ENCODE results near the gene CYTH4. TPM values are rescaled to one million over a fixed set of nuclear protein-coding genes. Genes with fewer than 3 reads are reported as not detected.

The CYTH4 gene
- total and polyA plus RNA-seq, 2 donors (not counting 3 experiments of a cell fraction or from before 2014, with no cell fraction given), result 0.06 TPM; not detected in 1

DNA sequence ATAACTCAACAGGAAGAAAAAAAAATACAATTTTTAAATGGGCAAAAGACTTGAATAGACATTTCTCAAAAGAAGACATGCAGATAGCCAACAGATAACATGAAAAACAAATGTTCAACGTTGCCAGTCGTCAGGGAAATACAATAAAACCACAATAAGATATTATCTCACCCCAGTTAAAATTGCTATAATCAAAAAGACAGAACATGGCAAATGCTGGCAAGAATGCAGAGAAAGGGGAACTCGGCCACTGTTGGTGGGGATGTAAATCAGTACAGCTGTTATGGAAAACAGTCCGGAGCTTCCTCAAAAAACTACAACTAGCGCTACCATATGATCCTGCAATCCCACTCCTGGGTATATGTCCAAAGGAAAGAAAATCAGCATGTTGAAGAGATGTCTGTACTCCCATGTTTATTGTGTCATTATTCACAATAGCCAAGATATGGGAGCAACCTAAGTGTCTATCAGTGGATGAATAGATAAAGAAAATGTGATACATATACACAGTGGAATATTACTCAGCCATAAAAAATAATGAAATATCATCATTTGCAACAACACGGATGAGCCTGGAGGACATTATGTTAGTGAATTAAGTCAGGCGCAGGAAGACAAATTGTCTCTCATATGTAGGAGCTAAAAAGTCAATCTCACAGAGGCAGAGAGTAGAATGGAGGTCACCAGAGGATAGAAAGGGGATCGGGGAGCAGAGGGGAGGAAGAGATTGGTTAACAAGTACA, 12.2 kb upstream of the CYTH4 start:
- H3K27ac ChIP-seq (ENCODE audit: insufficient read depth, low read depth, low read length), result no peak overlapping the region
- DNase-seq (ENCODE audit: low read depth, low spot score), result no peak
- H3K4me1 ChIP-seq (ENCODE audit: control insufficient read depth, extremely low read depth, insufficient read depth, low read length), result peaks cover 15% of the 10 kb centered on the region
- TF ChIP-seq, protein P1, sequence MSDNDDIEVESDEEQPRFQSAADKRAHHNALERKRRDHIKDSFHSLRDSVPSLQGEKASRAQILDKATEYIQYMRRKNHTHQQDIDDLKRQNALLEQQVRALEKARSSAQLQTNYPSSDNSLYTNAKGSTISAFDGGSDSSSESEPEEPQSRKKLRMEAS (IDR thresholded peaks at IDR 0.05; ENCODE audit: insufficient read depth, insufficient read length), result no peak
- TF ChIP-seq, protein P2, sequence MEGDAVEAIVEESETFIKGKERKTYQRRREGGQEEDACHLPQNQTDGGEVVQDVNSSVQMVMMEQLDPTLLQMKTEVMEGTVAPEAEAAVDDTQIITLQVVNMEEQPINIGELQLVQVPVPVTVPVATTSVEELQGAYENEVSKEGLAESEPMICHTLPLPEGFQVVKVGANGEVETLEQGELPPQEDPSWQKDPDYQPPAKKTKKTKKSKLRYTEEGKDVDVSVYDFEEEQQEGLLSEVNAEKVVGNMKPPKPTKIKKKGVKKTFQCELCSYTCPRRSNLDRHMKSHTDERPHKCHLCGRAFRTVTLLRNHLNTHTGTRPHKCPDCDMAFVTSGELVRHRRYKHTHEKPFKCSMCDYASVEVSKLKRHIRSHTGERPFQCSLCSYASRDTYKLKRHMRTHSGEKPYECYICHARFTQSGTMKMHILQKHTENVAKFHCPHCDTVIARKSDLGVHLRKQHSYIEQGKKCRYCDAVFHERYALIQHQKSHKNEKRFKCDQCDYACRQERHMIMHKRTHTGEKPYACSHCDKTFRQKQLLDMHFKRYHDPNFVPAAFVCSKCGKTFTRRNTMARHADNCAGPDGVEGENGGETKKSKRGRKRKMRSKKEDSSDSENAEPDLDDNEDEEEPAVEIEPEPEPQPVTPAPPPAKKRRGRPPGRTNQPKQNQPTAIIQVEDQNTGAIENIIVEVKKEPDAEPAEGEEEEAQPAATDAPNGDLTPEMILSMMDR (IDR thresholded peaks at IDR 0.05; ENCODE audit: extremely low read depth in 1 of 2, insufficient read depth in 1 of 2, low read depth in 1 of 2, low read length in 2 of 2), result no peak
- TF ChIP-seq POLR2AphosphoS5 (IDR thresholded peaks at IDR 0.05; ENCODE audit: insufficient read depth, low read depth, low read length) (no peak), GATA2 (IDR thresholded peaks at IDR 0.05; ENCODE audit: insufficient read depth, insufficient read length, low read depth, low read length) (no peak), FOS (IDR thresholded peaks at IDR 0.05; ENCODE audit: borderline replicate concordance, insufficient read depth, low read length) (no peak), MYC (IDR thresholded peaks at IDR 0.05; ENCODE audit: low read depth, low read length) (no peak), POLR2A (IDR thresholded peaks at IDR 0.05; ENCODE audit: low read depth, low read length) (no peak)
- H3K4me2 ChIP-seq (ENCODE audit: insufficient read depth, low read length), result no peak overlapping the region
- no peaks in the 10 kb centered on the region for H3K79me2 ChIP-seq (ENCODE audit: control insufficient read depth, insufficient read depth, low read length)
- no peaks in the 10 kb centered on the region for H3K36me3 ChIP-seq (ENCODE audit: control insufficient read depth in 2 of 2, extremely low read depth in 1 of 2, insufficient read depth in 2 of 2, low read length in 2 of 2)
- no peaks in the 10 kb centered on the region for H4K20me1 ChIP-seq (replicated peaks; ENCODE audit: control insufficient read depth, extremely low read depth, insufficient read depth, low read length)
- H3K9ac ChIP-seq (replicated peaks; ENCODE audit: extremely low read depth, insufficient read depth, low read length), result no peak overlapping the region
- BruUV-seq (replicated peaks), result no TSS peak
- H3K9me3 ChIP-seq (replicated peaks; ENCODE audit: control insufficient read depth, insufficient read depth, low read length), result no peaks in the 10 kb centered on the region
- H2AFZ ChIP-seq (ENCODE audit: low read depth, low read length), result no peak overlapping the region
- POLR2A ChIA-PET, result no interaction called here
- intact Hi-C loops (cut with micrococcal nuclease), result no loop called here
- CTCF ChIA-PET, result interaction anchor here (0.9 to 5.1 kb wide), 5 partner anchors 11 to 188 kb away, joined by 3 to 31 read pairs (median 3); no protein-coding TSS in a partner anchor
- H3K4me3 ChIP-seq (replicated peaks in 1 of 3; ENCODE audit: insufficient read depth in 1 of 3, low read depth in 1 of 3, low read length in 3 of 3), result no peak overlapping the region
- H3K27me3 ChIP-seq (ENCODE audit: control insufficient read depth in 2 of 2, insufficient read depth in 2 of 2, low read length in 2 of 2), result no peaks in the 10 kb centered on the region
- dilution Hi-C loops (cut with MboI; ENCODE audit: extremely low pct_ligation_motif_present, low sequenced_read_pairs), result no loop called here
- no peak for FAIRE-seq
- no peaks in the 10 kb centered on the region for H3K9me1 ChIP-seq (replicated peaks; ENCODE audit: control insufficient read depth, extremely low read depth, insufficient read depth, low read length)

All from endothelial cell of umbilical vein (primary cell).